UCSD-AML1 (cell line): ENCODE data around the gene ACSL5.
"Not testable (repeated sequence)": the region's sequence is repeated elsewhere in the genome, so short reads cannot be mapped to it uniquely, and the experiment has no call there.

Experiments
- DNase-seq: peaks from one replicate; lab custom pipeline; 2025; ENCODE audit not compliant: unreplicated experiment; lab: John Stamatoyannopoulos, UW

ACSL5 gene

GRCh38 chr10:112349521-112350085 is 24.3 kb upstream of the ACSL5 start:
- no peak for DNase-seq

- no peak for DNase-seq
Observed at GRCh38 chr10:112351146-112351545, 22.8 kb upstream of the ACSL5 start.

- no peak for DNase-seq
Observed at GRCh38 chr10:112352044-112352443, 21.9 kb upstream of the ACSL5 start.

GRCh38 chr10:112353046-112353445 is 20.9 kb upstream of the ACSL5 start:
- DNase-seq = no peak

- no peak for DNase-seq
Observed at GRCh38 chr10:112356686-112357085, 17.2 kb upstream of the ACSL5 start.

- no peak for DNase-seq
Observed at GRCh38 chr10:112359606-112360307, 14.2 kb upstream of the ACSL5 start.

GRCh38 chr10:112360308-112361270 is 13.3 kb upstream of the ACSL5 start:
- DNase-seq = no peak

GRCh38 chr10:112361951-112362751 is 11.8 kb upstream of the ACSL5 start:
- peak; percentile 35 for DNase-seq

GRCh38 chr10:112362833-112363232 is 11.1 kb upstream of the ACSL5 start:
- DNase-seq = no peak

GRCh38 chr10:112363696-112364688 is 9.9 kb upstream of the ACSL5 start:
- DNase-seq = no peak

- DNase-seq = no peak
Observed at GRCh38 chr10:112365014-112365432, 8.9 kb upstream of the ACSL5 start.

- no peak for DNase-seq
Observed at GRCh38 chr10:112365451-112365850, 8.5 kb upstream of the ACSL5 start.

- DNase-seq = no peak
Observed at GRCh38 chr10:112366992-112367391, 6.9 kb upstream of the ACSL5 start.

GRCh38 chr10:112367516-112367915 is 6.4 kb upstream of the ACSL5 start:
- no peak for DNase-seq

- DNase-seq = no peak
Observed at GRCh38 chr10:112369495-112370423, 4.2 kb upstream of the ACSL5 start.

- no peak for DNase-seq
Observed at GRCh38 chr10:112370424-112370819, 3.5 kb upstream of the ACSL5 start.

GRCh38 chr10:112371326-112371725 is 2.6 kb upstream of the ACSL5 start:
- DNase-seq = not testable (repeated sequence)

GRCh38 chr10:112372182-112372810 is 1.6 kb upstream of the ACSL5 start:
- not testable (repeated sequence) for DNase-seq
